Endodermal cell (in vitro differentiated cells): ENCODE results near the gene SHE. TPM values are rescaled to one million over a fixed set of nuclear protein-coding genes. Genes with fewer than 3 reads are reported as not detected.

Experiments
- DNase-seq: peaks from one replicate; pipeline ENCODE4 v3.0.0-alpha.2; 2017
- H3K27ac ChIP-seq: 2 replicates; pipeline ENCODE4 v1.5.1; 2013; ENCODE audit warnings: mild to moderate bottlenecking, low read depth, low read length, moderate library complexity
- H3K27me3 ChIP-seq: 2 replicates; pipeline ENCODE4 v1.6.1; 2013; ENCODE audit warnings: mild to moderate bottlenecking, low read length, moderate library complexity; ENCODE audit not compliant: insufficient read depth, control insufficient read depth, poor library complexity, severe bottlenecking
- H3K36me3 ChIP-seq: 2 replicates; pipeline ENCODE4 v1.7.0; 2013; ENCODE audit warnings: mild to moderate bottlenecking, low read length, moderate library complexity; ENCODE audit not compliant: control insufficient read depth, insufficient read depth
- H3K4me1 ChIP-seq: one replicate; pipeline ENCODE4 v1.7.0; 2013; ENCODE audit warnings: low read length; ENCODE audit not compliant: control insufficient read depth, insufficient read depth
- H3K4me3 ChIP-seq: 2 replicates; pipeline ENCODE4 v1.5.1; 2013; ENCODE audit warnings: mild to moderate bottlenecking, low read length, moderate library complexity
- H3K9ac ChIP-seq: 2 replicates; pipeline ENCODE4 v1.6.1; 2013; ENCODE audit warnings: mild to moderate bottlenecking, low read length, moderate library complexity; ENCODE audit not compliant: poor library complexity, severe bottlenecking; ENCODE audit errors: extremely low read depth
- H3K9me3 ChIP-seq: 2 replicates; pipeline ENCODE4 v1.6.1; 2013; ENCODE audit warnings: mild to moderate bottlenecking, low read length, moderate library complexity; ENCODE audit not compliant: control insufficient read depth
- H3K27ac Mint-ChIP-seq: 2 replicates; pipeline ENCODE4 v1.8.0; 2020; ENCODE audit warnings: mixed read lengths
- H3K27me3 Mint-ChIP-seq: 2 replicates; pipeline ENCODE4 v1.8.0; 2021; ENCODE audit warnings: mild to moderate bottlenecking, mixed read lengths; ENCODE audit not compliant: insufficient read depth
- H3K36me3 Mint-ChIP-seq: 2 replicates; pipeline ENCODE4 v1.8.0; 2020; ENCODE audit warnings: low read depth, mixed read lengths
- H3K4me1 Mint-ChIP-seq: 2 replicates; pipeline ENCODE4 v1.8.0; 2020; ENCODE audit warnings: mixed read lengths
- H3K4me3 Mint-ChIP-seq: 2 replicates; pipeline ENCODE4 v1.8.0; 2020; ENCODE audit warnings: mild to moderate bottlenecking, moderate library complexity, mixed read lengths
- H3K9me3 Mint-ChIP-seq: 2 replicates; pipeline ENCODE4 v1.8.0; 2020; ENCODE audit warnings: mild to moderate bottlenecking, mixed read lengths
- WGBS, 2 experiments: methylation state at CpG; one replicate each; pipeline versions ENCODE4 v1.1.5 to v1.1.7; 2013; ENCODE audit warnings: missing lambda C conversion rate in 2 of 2, mixed read lengths in 1 of 2; ENCODE audit not compliant: insufficient coverage in 1 of 2, insufficient read length in 1 of 2; 5-methylcytosine and 5-hydroxymethylcytosine counted together
- total RNA-seq, 2 donors: library from RNA; stranded (reverse); fragmentation: NEBNext Ultra II Directional in 1 of 2; extraction: Animal tissue kit (Norgen Biotek cat#: 25700) in 1 of 2; gene quantifications; 2 replicates in 1 of 2; 3 replicates in 1 of 2; pipeline ENCODE4 v1.2.1, GENCODE V29; 2021
- TF ChIP-seq, protein P1 (sequence below): fragments of 200-600 bp; sonication (generic); conservative IDR thresholded peaks from 2 replicates; pipeline ENCODE4 v1.5.0; 2021; ENCODE audit warnings: antibody characterized with exemption, mild to moderate bottlenecking

Gene SHE
- total RNA-seq, 2 donors from 2014 or later = 0.24 to 0.35 TPM

DNA sequence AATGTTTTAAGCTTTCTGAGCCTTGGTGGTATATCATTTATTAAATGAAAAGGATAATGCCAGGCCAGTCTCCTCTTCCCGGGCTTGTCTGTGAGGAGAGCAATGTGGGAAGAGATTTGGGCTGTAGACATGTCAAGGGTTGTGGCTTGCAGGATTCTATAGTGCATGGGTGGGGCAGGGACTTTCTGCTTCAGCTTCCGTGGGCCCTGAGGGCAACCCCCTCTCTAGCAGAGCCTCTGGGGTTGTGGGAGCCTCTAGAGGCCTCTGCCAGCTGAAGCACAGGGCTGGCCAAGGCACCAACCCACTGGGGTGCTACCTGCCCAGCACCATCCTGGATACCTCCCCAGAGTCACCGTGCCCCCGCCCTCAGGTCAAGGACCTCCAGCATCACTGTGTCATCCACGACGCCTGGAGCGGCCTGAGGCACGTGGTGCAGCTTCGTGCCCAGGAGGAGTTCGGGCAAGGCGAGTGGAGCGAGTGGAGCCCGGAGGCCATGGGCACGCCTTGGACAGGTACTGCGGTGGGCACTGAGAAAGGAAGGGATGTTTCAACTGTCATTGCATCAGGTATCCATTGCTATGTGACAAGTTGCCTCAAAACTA lies 66.5 kb downstream of the SHE start:
- TF ChIP-seq, protein P1, sequence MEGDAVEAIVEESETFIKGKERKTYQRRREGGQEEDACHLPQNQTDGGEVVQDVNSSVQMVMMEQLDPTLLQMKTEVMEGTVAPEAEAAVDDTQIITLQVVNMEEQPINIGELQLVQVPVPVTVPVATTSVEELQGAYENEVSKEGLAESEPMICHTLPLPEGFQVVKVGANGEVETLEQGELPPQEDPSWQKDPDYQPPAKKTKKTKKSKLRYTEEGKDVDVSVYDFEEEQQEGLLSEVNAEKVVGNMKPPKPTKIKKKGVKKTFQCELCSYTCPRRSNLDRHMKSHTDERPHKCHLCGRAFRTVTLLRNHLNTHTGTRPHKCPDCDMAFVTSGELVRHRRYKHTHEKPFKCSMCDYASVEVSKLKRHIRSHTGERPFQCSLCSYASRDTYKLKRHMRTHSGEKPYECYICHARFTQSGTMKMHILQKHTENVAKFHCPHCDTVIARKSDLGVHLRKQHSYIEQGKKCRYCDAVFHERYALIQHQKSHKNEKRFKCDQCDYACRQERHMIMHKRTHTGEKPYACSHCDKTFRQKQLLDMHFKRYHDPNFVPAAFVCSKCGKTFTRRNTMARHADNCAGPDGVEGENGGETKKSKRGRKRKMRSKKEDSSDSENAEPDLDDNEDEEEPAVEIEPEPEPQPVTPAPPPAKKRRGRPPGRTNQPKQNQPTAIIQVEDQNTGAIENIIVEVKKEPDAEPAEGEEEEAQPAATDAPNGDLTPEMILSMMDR = no peak
- Mint-ChIP-seq H3K27me3 (peaks cover 20% of the 10 kb centered on the region), H3K36me3 (no peaks in the 10 kb centered on the region), H3K4me3 (no peak overlapping the region), H3K9me3 (no peaks in the 10 kb centered on the region), H3K27ac (no peak overlapping the region), H3K4me1 (peaks cover 5% of the 10 kb centered on the region)
- Histone ChIP-seq H3K4me3 (no peak overlapping the region), H3K27ac (no peak overlapping the region), H3K36me3 (no peaks in the 10 kb centered on the region), H3K9me3 (no peaks in the 10 kb centered on the region), H3K9ac (no peak overlapping the region), H3K4me1 (peaks cover 2% of the 10 kb centered on the region), H3K27me3 (peaks cover 1% of the 10 kb centered on the region)
- 93 to 95% methylated on average over 14 to 15 of the region's 15 CpGs for WGBS, 2 experiments
- DNase-seq = no peak

DNA sequence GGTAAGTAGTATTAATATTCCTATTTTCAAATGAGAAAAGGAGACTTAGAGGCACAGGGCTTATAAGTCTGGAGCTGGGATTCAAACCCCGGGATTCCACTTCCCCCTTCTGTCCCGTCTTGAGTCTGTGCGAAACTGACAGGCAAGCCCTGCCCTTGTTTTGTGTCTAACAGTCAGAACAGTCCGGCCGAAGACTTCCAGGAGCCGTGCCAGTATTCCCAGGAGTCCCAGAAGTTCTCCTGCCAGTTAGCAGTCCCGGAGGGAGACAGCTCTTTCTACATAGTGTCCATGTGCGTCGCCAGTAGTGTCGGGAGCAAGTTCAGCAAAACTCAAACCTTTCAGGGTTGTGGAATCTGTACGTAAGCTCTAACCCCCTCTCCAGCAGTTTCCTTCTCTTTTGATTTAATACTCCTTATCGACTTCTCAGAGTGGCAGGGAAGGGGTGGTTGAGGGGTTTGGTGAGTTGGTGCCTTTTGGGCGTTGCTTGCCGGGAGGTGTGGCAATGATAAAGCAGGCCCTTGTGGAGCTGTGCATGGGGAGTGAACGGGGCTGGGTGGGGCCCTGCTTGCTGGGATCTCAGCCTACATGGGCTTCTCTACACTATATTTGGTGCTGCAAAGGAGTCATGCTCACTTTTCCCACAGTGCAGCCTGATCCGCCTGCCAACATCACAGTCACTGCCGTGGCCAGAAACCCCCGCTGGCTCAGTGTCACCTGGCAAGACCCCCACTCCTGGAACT lies 67.7 kb downstream of the SHE start:
- Mint-ChIP-seq H3K4me3 (no peak overlapping the region), H3K27ac (no peak overlapping the region), H3K36me3 (no peaks in the 10 kb centered on the region), H3K9me3 (no peaks in the 10 kb centered on the region), H3K4me1 (peaks cover 9% of the 10 kb centered on the region), H3K27me3 (peaks cover 11% of the 10 kb centered on the region)
- H3K36me3 ChIP-seq = no peaks in the 10 kb centered on the region
- H3K4me1 ChIP-seq = peaks cover 5% of the 10 kb centered on the region
- H3K27ac ChIP-seq = no peak overlapping the region
- no peak overlapping the region for H3K9ac ChIP-seq
- no peaks in the 10 kb centered on the region for H3K9me3 ChIP-seq
- 91 to 92% methylated on average over 12 to 18 of the region's 18 CpGs for whole genome bisulfite sequencing, 2 experiments
- H3K4me3 ChIP-seq = no peak overlapping the region
- no peak for DNase-seq
- TF ChIP-seq, protein P1 = no peak
- no peaks in the 10 kb centered on the region for H3K27me3 ChIP-seq

DNA sequence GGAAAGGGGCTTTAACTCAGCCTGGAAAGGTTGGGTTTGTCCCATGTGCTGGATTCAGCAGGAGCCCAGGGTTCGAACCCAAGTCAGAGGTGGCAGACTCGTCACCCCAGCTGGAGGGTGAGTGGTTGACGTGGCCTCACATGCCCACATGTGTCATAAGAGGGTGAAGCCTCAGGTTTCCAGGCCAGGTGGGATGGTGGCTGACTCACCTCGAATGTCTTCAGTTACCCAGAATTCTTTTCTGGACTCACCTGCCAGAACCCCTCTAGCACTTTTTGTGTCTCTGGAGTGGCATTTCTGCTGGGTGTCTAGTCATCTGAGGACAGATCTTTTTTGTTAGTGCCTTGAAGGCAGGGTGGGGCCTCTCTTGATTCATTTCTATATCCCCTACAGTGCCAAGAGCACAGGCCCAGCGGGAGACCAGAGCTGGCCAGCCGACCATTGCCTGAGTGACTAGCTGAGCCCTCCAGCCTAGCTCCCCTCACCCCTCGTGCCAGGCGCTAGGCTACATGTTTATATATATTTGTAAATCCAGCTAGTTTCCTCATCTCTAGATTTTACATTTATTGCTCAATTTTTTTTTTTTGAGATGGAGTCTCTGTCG lies 68.9 kb downstream of the SHE start:
- Histone ChIP-seq H3K4me3 (no peak overlapping the region), H3K4me1 (peaks cover 5% of the 10 kb centered on the region), H3K27ac (no peak overlapping the region), H3K36me3 (no peaks in the 10 kb centered on the region), H3K9ac (no peak overlapping the region), H3K9me3 (no peaks in the 10 kb centered on the region), H3K27me3 (no peaks in the 10 kb centered on the region)
- Mint-ChIP-seq H3K27me3 (peaks cover 12% of the 10 kb centered on the region), H3K9me3 (no peaks in the 10 kb centered on the region), H3K4me3 (no peak overlapping the region), H3K4me1 (peaks cover 9% of the 10 kb centered on the region), H3K36me3 (no peaks in the 10 kb centered on the region), H3K27ac (no peak overlapping the region)
- WGBS, 2 experiments = 93 to 100% methylated on average over 4 to 9 of the region's 9 CpGs
- no peak for DNase-seq
- TF ChIP-seq, protein P1 = no peak
